ENCODE results near the gene DNPEP. TPM values are rescaled to one million over a fixed set of nuclear protein-coding genes. Genes with fewer than 3 reads are reported as not detected.

The DNPEP gene
- total RNA-seq, 4 donors from 2014 or later: 37.8 to 76.9 (median 59.2) TPM

DNA sequence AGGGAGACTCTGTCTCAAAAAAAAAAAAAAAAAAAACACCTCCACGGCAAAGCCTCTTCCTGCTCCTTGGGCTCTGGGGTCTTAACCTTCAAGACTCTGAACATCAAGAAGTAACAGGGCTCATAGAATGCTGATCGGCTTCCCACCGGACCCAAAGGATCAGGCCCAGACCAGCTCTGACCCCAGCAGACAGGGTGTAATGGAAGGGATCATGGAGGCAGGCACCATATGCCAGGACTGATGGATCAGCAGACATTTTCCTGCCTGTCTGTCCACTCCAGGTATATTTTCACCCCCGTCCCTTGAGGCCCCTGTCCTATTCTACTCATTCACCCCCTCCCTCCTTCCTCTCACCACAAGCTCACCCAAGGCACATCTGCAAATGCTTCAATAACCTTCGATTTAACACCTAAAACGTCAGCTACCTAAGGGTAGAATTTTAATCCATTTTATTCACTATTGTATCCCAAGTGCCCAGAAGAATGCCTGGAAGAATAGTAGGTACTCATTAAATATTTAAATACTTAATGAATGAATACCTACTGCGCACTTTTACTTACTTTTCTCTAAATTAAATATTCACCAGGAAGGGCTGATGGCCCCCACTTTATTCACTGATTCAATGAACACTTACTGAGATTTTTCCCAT is 42.4 kb upstream of the DNPEP start:
- H3K36me3 ChIP-seq: peaks cover 0 to 19% of the 10 kb centered on the region in 2 donors
- H3K27ac ChIP-seq: peak overlapping the region; percentile 74 to 99 (median 95)
- TF ChIP-seq POLR2AphosphoS5 (IDR thresholded peaks at IDR 0.05) (peak; percentile 84), EP300 (IDR thresholded peaks at IDR 0.05) (no peak), POLR2A (IDR thresholded peaks at IDR 0.05) (peak; percentile 10 to 12)
- TF ChIP-seq, protein P1, sequence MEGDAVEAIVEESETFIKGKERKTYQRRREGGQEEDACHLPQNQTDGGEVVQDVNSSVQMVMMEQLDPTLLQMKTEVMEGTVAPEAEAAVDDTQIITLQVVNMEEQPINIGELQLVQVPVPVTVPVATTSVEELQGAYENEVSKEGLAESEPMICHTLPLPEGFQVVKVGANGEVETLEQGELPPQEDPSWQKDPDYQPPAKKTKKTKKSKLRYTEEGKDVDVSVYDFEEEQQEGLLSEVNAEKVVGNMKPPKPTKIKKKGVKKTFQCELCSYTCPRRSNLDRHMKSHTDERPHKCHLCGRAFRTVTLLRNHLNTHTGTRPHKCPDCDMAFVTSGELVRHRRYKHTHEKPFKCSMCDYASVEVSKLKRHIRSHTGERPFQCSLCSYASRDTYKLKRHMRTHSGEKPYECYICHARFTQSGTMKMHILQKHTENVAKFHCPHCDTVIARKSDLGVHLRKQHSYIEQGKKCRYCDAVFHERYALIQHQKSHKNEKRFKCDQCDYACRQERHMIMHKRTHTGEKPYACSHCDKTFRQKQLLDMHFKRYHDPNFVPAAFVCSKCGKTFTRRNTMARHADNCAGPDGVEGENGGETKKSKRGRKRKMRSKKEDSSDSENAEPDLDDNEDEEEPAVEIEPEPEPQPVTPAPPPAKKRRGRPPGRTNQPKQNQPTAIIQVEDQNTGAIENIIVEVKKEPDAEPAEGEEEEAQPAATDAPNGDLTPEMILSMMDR (IDR thresholded peaks at IDR 0.05): no peak
- WGBS, 2 donors (ENCODE audit: low coverage in 1 of 2): 68 to 92% methylated on average over 2 to 7 of the region's 7 CpGs
- no peak for ATAC-seq
- H3K4me3 ChIP-seq: no peak overlapping the region
- peaks cover 0 to 53% (median 10%) of the 10 kb centered on the region in 3 donors for H3K4me1 ChIP-seq
- H3K27me3 ChIP-seq: peaks cover 6% of the 10 kb centered on the region
- H3K9me3 ChIP-seq: no peaks in the 10 kb centered on the region

DNA sequence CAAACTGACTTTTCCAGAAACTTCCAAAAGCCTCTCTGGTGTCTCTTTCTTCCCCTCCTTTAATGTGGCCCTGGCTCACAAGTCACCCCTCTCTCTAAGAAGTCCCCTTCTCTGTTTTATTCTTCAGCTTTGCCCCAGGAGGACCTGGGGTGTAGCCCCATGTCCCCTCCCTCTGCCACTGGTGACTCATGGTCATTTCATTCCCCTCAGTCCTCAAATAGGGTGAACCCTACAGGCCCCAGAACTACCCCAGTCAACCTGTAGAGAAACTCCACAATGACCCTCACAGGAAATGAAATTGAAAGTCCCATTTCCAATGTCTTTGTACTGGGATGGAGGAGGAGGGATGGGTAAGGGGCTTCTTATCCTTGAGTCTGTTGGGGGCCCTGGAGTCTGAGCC is 40.8 kb upstream of the DNPEP start:
- Histone ChIP-seq H3K9me3 (no peaks in the 10 kb centered on the region), H3K36me3 (peaks cover 0 to 24% of the 10 kb centered on the region in 2 donors), H3K27ac (peak overlapping the region; percentile 74 to 97 (median 94)), H3K4me1 (peaks cover 0 to 56% (median 5%) of the 10 kb centered on the region in 3 donors), H3K27me3 (no peaks in the 10 kb centered on the region), H3K4me3 (no peak overlapping the region)
- TF ChIP-seq, protein P1 (IDR thresholded peaks at IDR 0.05): peak in 1 of 4 experiments; percentile 18
- peak in 1 of 2 donors; percentile 10 for TF ChIP-seq POLR2A (IDR thresholded peaks at IDR 0.05)
- no peak for TF ChIP-seq EP300 (IDR thresholded peaks at IDR 0.05)
- TF ChIP-seq POLR2AphosphoS5 (IDR thresholded peaks at IDR 0.05): peak; percentile 54
- no peak for ATAC-seq

DNA sequence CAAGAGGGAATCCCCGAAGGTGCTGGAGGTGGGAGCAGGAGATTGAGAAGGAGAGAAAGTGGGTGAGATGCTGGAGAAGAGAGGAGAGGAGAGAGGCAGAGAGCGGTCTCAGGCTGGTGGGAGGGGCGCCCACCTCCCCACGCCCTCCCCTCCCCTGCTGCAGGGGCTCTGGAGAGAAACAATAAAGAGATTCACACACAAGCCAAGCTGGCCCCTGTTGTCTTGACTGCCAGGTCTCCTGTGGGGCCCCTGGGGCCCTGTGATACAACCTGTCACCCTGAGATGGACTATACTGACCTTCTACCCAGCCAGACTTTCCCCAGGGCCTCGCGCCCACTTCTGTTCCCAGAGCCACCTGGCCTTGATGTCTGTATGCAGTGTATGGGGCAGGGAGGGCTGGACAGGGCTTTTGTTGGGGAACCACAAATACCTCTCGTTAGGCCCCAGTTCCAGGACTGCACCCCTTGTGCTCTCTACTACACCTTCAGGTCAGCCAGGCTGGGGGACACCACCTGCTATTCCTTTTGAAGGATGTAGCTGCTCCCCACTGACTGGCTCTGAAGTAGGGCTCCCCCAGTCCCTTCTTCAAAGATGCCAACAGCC is 38.9 kb upstream of the DNPEP start:
- Histone ChIP-seq H3K9me3 (no peaks in the 10 kb centered on the region), H3K27ac (peak overlapping the region; percentile 87 to 97 (median 94)), H3K36me3 (peaks cover 0 to 30% of the 10 kb centered on the region in 2 donors)

DNA sequence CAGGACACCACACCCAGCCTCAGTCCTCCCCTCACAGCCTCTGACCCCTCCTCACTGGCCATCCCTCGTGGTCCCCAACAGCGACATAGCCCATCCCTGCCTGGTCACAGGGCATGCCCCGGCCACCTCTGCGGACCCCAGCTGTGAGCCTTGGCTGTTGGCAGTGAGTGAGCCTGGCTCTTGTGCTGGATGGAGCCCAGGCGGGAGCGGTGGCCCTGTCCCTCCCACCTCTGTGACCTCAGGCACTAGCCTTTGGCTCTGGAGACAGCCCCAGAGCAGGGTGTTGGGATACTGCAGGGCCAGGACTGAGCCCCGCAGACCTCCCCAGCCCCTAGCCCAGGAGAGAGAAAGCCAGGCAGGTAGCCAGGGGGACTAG is 38.3 kb upstream of the DNPEP start:
- WGBS, 2 donors (ENCODE audit: low coverage in 1 of 2): 58 to 65% methylated on average over 2 of the region's 7 CpGs
- Histone ChIP-seq H3K4me3 (peak overlapping the region in 1 of 2 donors; percentile 63), H3K27me3 (no peaks in the 10 kb centered on the region), H3K9me3 (no peaks in the 10 kb centered on the region), H3K36me3 (peaks cover 0 to 35% of the 10 kb centered on the region in 2 donors), H3K27ac (peak overlapping the region; percentile 87 to 97 (median 94)), H3K4me1 (peaks cover 0 to 42% (median 5%) of the 10 kb centered on the region in 3 donors)
- no peak for ATAC-seq
- peak in 1 of 2 donors; percentile 22 for TF ChIP-seq POLR2A (IDR thresholded peaks at IDR 0.05)
- TF ChIP-seq, protein P1 (IDR thresholded peaks at IDR 0.05): no peak
- TF ChIP-seq POLR2AphosphoS5 (IDR thresholded peaks at IDR 0.05): peak; percentile 71
- TF ChIP-seq EP300 (IDR thresholded peaks at IDR 0.05): no peak

More for the DNA sequence above, 38.9 kb upstream of the DNPEP start:
- H3K4me1 ChIP-seq: peaks cover 0 to 48% (median 5%) of the 10 kb centered on the region in 3 donors
- no peaks in the 10 kb centered on the region for H3K27me3 ChIP-seq
- ATAC-seq: peak; percentile 2
- WGBS, 2 donors (ENCODE audit: low coverage in 1 of 2): 62 to 67% methylated on average over 1 to 7 of the region's 7 CpGs
- TF ChIP-seq EP300 (IDR thresholded peaks at IDR 0.05): no peak
- TF ChIP-seq POLR2A (IDR thresholded peaks at IDR 0.05): no peak
- TF ChIP-seq POLR2AphosphoS5 (IDR thresholded peaks at IDR 0.05): peak; percentile 52
- no peak overlapping the region for H3K4me3 ChIP-seq

DNA sequence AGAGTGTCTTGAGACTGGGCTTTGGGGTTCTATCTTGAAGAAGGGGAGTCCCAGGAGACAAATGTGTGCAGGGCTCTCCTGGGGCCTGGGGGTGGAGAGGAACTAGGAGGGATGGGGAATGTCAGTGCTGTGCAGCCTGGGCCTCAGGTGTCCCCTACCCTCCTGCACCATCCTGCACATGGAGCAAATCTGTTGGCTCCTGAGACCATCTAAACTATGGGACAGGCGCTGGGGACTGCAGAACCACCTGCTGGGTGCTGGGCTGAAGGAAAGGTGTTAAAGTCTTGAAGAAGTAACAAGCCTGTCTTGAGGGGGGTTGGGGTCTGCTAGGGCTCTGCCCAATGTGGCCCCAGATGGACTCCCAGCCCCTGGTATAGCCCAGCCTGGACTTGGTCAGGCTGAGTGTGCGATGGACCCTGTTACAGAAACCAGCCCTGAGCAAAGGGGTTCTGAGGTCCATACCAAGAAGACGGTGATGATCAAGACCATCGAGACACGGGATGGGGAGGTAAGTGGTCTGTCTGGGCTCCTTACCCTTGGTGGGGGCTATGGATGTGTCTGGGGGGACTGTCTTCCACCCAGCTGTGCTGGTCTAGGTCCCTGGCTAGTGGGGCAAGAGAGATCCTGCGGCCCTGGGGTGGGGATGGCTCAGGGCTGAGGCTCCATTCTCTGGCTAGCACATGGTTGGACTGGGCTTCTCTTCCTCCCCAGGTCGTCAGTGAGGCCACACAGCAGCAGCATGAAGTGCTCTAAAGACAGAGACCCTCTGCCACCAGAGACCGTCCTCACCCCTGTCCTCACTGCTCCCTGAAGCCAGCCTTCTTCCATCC is 37.7 kb upstream of the DNPEP start:
- Histone ChIP-seq H3K4me3 (peak overlapping the region in 1 of 2 donors; percentile 63), H3K9me3 (no peaks in the 10 kb centered on the region), H3K4me1 (peaks cover 0 to 36% (median 3%) of the 10 kb centered on the region in 3 donors), H3K36me3 (peaks cover 0 to 42% of the 10 kb centered on the region in 2 donors), H3K27me3 (no peaks in the 10 kb centered on the region), H3K27ac (peak overlapping the region; percentile 87 to 97 (median 94))
- 70% methylated on average over 7 of the region's 8 CpGs; no CpG with 5 or more reads in 1 of the 2 donors for WGBS, 2 donors (ENCODE audit: low coverage in 1 of 2)
- ATAC-seq: no peak
- TF ChIP-seq, protein P1 (IDR thresholded peaks at IDR 0.05): no peak
- TF ChIP-seq POLR2AphosphoS5 (IDR thresholded peaks at IDR 0.05): peak; percentile 14
- no peak for TF ChIP-seq POLR2A (IDR thresholded peaks at IDR 0.05)
- no peak for TF ChIP-seq EP300 (IDR thresholded peaks at IDR 0.05)
